ENCODE measurements around the gene SCT. TPM values are rescaled to one million over a fixed set of nuclear protein-coding genes. Genes with fewer than 3 reads are reported as not detected.
A peak's percentile ranks its signal among the peaks of the same experiment; 100 is the strongest.

Gene SCT
- total RNA-seq, 2 donors from 2014 or later = not detected

GRCh38 chr11:617912-618682 is 8.9 kb downstream of the SCT start:
- no peak overlapping the region for H3K27ac ChIP-seq
- no peaks in the 10 kb centered on the region for H3K27me3 ChIP-seq
- intact Hi-C loops (cut with DNase I) = no loop called here
- H3K9me3 ChIP-seq = no peaks in the 10 kb centered on the region
- peaks cover 21% of the 10 kb centered on the region for H3K4me1 ChIP-seq
- peaks cover 0 to 3% of the 10 kb centered on the region in 2 donors for H3K36me3 ChIP-seq (replicated peaks in 1 of 2; ENCODE audit: insufficient read depth in 1 of 2, low read depth in 2 of 2)
- DNase-seq (no peak), ATAC-seq (no peak)
- H3K4me3 ChIP-seq = no peak overlapping the region
- WGBS, 2 donors = 86 to 91% methylated on average over 10 to 24 of the region's 25 CpGs
- TF ChIP-seq, protein P1, sequence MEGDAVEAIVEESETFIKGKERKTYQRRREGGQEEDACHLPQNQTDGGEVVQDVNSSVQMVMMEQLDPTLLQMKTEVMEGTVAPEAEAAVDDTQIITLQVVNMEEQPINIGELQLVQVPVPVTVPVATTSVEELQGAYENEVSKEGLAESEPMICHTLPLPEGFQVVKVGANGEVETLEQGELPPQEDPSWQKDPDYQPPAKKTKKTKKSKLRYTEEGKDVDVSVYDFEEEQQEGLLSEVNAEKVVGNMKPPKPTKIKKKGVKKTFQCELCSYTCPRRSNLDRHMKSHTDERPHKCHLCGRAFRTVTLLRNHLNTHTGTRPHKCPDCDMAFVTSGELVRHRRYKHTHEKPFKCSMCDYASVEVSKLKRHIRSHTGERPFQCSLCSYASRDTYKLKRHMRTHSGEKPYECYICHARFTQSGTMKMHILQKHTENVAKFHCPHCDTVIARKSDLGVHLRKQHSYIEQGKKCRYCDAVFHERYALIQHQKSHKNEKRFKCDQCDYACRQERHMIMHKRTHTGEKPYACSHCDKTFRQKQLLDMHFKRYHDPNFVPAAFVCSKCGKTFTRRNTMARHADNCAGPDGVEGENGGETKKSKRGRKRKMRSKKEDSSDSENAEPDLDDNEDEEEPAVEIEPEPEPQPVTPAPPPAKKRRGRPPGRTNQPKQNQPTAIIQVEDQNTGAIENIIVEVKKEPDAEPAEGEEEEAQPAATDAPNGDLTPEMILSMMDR (IDR thresholded peaks at IDR 0.05) = no peak
- TF ChIP-seq POLR2A (IDR thresholded peaks at IDR 0.05) = no peak

- no peaks in the 10 kb centered on the region for H3K27me3 ChIP-seq
- no peak overlapping the region for H3K4me3 ChIP-seq
- H3K36me3 ChIP-seq (replicated peaks in 1 of 2; ENCODE audit: insufficient read depth in 1 of 2, low read depth in 2 of 2) = peaks cover 5% of the 10 kb centered on the region in 2 donors
- TF ChIP-seq POLR2A (IDR thresholded peaks at IDR 0.05) = no peak
- TF ChIP-seq, protein P1 (IDR thresholded peaks at IDR 0.05) = no peak
- no peak for DNase-seq
- no peaks in the 10 kb centered on the region for H3K9me3 ChIP-seq
- peaks cover 21% of the 10 kb centered on the region for H3K4me1 ChIP-seq
- intact Hi-C loops (cut with DNase I) = no loop called here
- 87 to 95% methylated on average over 20 to 31 of the region's 57 CpGs for WGBS, 2 donors
- ATAC-seq = no peak
- H3K27ac ChIP-seq = no peak overlapping the region
These were observed 9.6 kb downstream of the SCT start for GRCh38 chr11:617199-617911.

GRCh38 chr11:616320-617198 is 10.4 kb downstream of the SCT start:
- TF ChIP-seq POLR2A (IDR thresholded peaks at IDR 0.05) = no peak
- TF ChIP-seq, protein P1 (IDR thresholded peaks at IDR 0.05) = no peak
- ATAC-seq (no peak), DNase-seq (peak in 1 of 4 donors; percentile 37)
- Histone ChIP-seq H3K4me3 (no peak overlapping the region), H3K36me3 (replicated peaks in 1 of 2; ENCODE audit: insufficient read depth in 1 of 2, low read depth in 2 of 2) (peaks cover 7 to 8% of the 10 kb centered on the region in 2 donors), H3K9me3 (no peaks in the 10 kb centered on the region), H3K27ac (peak overlapping the region in 3 of 4 donors; percentile 84 to 96 (median 89)), H3K4me1 (peaks cover 21% of the 10 kb centered on the region), H3K27me3 (no peaks in the 10 kb centered on the region)
- intact Hi-C loops (cut with DNase I) = no loop called here
- WGBS, 2 donors = 72 to 89% methylated on average over 18 to 37 of the region's 39 CpGs

- intact Hi-C loops (cut with DNase I) = no loop called here
- H3K27ac ChIP-seq = peak within 1 kb of the TSS; percentile 78 to 96 (median 86)
These were observed 11.3 kb downstream of the SCT start, which contains the start of gene IRF7 for GRCh38 chr11:615504-616319. Gene IRF7, minus strand, starts transcription at chr11:615950. Its CDS starts 586 bp downstream, at chr11:615364.

More at GRCh38 chr11:615504-616319, 11.3 kb downstream of the SCT start, which contains the start of gene IRF7:
- DNase-seq = peak; percentile 83 to 93 (median 90)
- Histone ChIP-seq H3K4me1 (peaks cover 21% of the 10 kb centered on the region), H3K4me3 (peak within 1 kb of the TSS; percentile 30 to 60), H3K36me3 (replicated peaks in 1 of 2; ENCODE audit: insufficient read depth in 1 of 2, low read depth in 2 of 2) (peaks cover 15 to 17% of the 10 kb centered on the region in 2 donors), H3K27me3 (no peaks in the 10 kb centered on the region), H3K9me3 (no peaks in the 10 kb centered on the region)
- TF ChIP-seq POLR2A (IDR thresholded peaks at IDR 0.05) = peak; percentile 72 to 92 (median 86)
- TF ChIP-seq, protein P1 (IDR thresholded peaks at IDR 0.05) = no peak
- WGBS, 2 donors = 35 to 64% methylated on average over 12 to 66 of the region's 66 CpGs
- ATAC-seq = peak; percentile 84

All from body of pancreas (tissue), 4 donors.